Caco-2 (cell line): Measurements from ENCODE around the gene PER3. TPM values are rescaled to one million over a fixed set of nuclear protein-coding genes. Genes with fewer than 3 reads are reported as not detected.

Experiments used
- BruUV-seq: library from RNA; stranded (reverse); fragments of 400-500 nt; replicated peaks from 2 replicates; lab custom pipeline; 2021; lab: Mats Ljungman, UMichigan
- CTCF ChIA-PET: fragments of 300-600 bp; sonication (Branson Sonifier 250); formaldehyde crosslinking; loops from one replicate; lab custom pipeline; 2022; ENCODE audit warnings: antibody characterized with exemption; lab: Charles Lee
- POLR2A ChIA-PET: fragments of 300-600 bp; sonication (Branson Sonifier 250); formaldehyde crosslinking; loops from one replicate; lab custom pipeline; 2022; ENCODE audit warnings: antibody characterized with exemption; lab: Charles Lee
- DNase-seq, 2 experiments: peaks; one replicate each; pipeline versions ENCODE4 v3.0.0 to v3.0.0-alpha.2; 2020 to 2022
- H3K27me3 ChIP-seq: replicated peaks from 2 replicates; pipeline ENCODE4 v1.6.0; 2011; ENCODE audit warnings: low read length; ENCODE audit not compliant: control insufficient read depth, insufficient read depth
- H3K36me3 ChIP-seq: 2 replicates; pipeline ENCODE4 v1.5.1; 2011; ENCODE audit warnings: low read length; ENCODE audit not compliant: control insufficient read depth, insufficient read depth
- H3K4me1 ChIP-seq: fragments of 250-450 bp; sonication (Bioruptor Pico); 2 replicates; pipeline ENCODE4 v1.5.1; 2020; ENCODE audit warnings: mild to moderate bottlenecking
- H3K4me3 ChIP-seq: 2 replicates; pipeline ENCODE4 v1.5.1; 2011; ENCODE audit warnings: low read depth, mild to moderate bottlenecking, control low read depth, low read length
- H3K9me3 ChIP-seq: fragments of 250-450 bp; sonication (Bioruptor Pico); 2 replicates; pipeline ENCODE4 v1.5.1; 2020; ENCODE audit warnings: mild to moderate bottlenecking, moderate library complexity
- H3K27ac Mint-ChIP-seq: one replicate; pipeline ENCODE4 v1.8.0; 2022; ENCODE audit warnings: mixed read lengths; ENCODE audit not compliant: unreplicated experiment
- H3K27me3 Mint-ChIP-seq: one replicate; pipeline ENCODE4 v1.8.0; 2022; ENCODE audit warnings: mixed read lengths; ENCODE audit not compliant: insufficient read depth, unreplicated experiment
- H3K36me3 Mint-ChIP-seq: one replicate; pipeline ENCODE4 v1.8.0; 2022; ENCODE audit warnings: mild to moderate bottlenecking, mixed read lengths; ENCODE audit not compliant: insufficient read depth, unreplicated experiment
- H3K4me1 Mint-ChIP-seq: one replicate; pipeline ENCODE4 v1.8.0; 2022; ENCODE audit warnings: low read depth, mixed read lengths; ENCODE audit not compliant: unreplicated experiment
- H3K4me3 Mint-ChIP-seq: one replicate; pipeline ENCODE4 v1.8.0; 2022; ENCODE audit warnings: mild to moderate bottlenecking, moderate library complexity, mixed read lengths; ENCODE audit not compliant: unreplicated experiment
- H3K9me3 Mint-ChIP-seq: one replicate; pipeline ENCODE4 v1.8.0; 2022; ENCODE audit warnings: mixed read lengths; ENCODE audit not compliant: unreplicated experiment
- CTCF ChIP-seq, 2 experiments: fragments of 200-600 bp in 1 of 2; IDR thresholded peaks; 1 replicate in 1 of 2; 2 replicates in 1 of 2; pipeline versions ENCODE4 v1.5.1 to v1.8.0; 2011 to 2022; ENCODE audit warnings: antibody characterized with exemption in 1 of 2, control low read depth in 1 of 2, inconsistent platforms in 1 of 2, low read depth in 1 of 2, low read length in 1 of 2, mild to moderate bottlenecking in 1 of 2, moderate library complexity in 1 of 2; ENCODE audit not compliant: insufficient read depth in 1 of 2, severe bottlenecking in 1 of 2, unreplicated experiment in 1 of 2
- intact Hi-C: fragments of 100-400 bp; cut with micrococcal nuclease; formaldehyde crosslinking; loops from one replicate; pipeline ENCODE4 v1.10.0; 2022; ENCODE audit not compliant: unreplicated experiment
- total RNA-seq: library from RNA; stranded (reverse); gene quantifications from 2 replicates; pipeline ENCODE4 v1.2.3, GENCODE V29; 2022

Gene PER3
- total RNA-seq, 1 experiment from 2014 or later: 27.4 TPM

GRCh38 chr1:7778133-7778628 is 5.9 kb upstream of the PER3 start:
- ChIA-PET POLR2A (no interaction called here), CTCF (no interaction called here)
- Histone ChIP-seq H3K4me3 (no peak overlapping the region), H3K9me3 (no peaks in the 10 kb centered on the region), H3K36me3 (no peaks in the 10 kb centered on the region; the same call in 1 of the 2 replicates), H3K4me1 (peaks cover 7% of the 10 kb centered on the region), H3K27me3 (no peaks in the 10 kb centered on the region)
- no peak for DNase-seq
- Mint-ChIP-seq H3K9me3 (no peaks in the 10 kb centered on the region), H3K4me1 (peaks cover 13% of the 10 kb centered on the region), H3K27me3 (no peaks in the 10 kb centered on the region), H3K36me3 (peaks cover 43% of the 10 kb centered on the region), H3K4me3 (no peak overlapping the region), H3K27ac (no peak overlapping the region)
- BruUV-seq: no TSS peak
- no peak for TF ChIP-seq CTCF (IDR thresholded peaks at IDR 0.05; ENCODE audit: insufficient read depth in 1 of 2, low read depth in 1 of 2, low read length in 1 of 2, severe bottlenecking in 1 of 2, unreplicated experiment in 1 of 2)
- intact Hi-C loops: no loop called here

- POLR2A ChIA-PET: no interaction called here
- TSS peak; percentile 0 for BruUV-seq
- Histone ChIP-seq H3K4me1 (peaks cover 7% of the 10 kb centered on the region), H3K36me3 (no peaks in the 10 kb centered on the region; the same call in 1 of the 2 replicates), H3K4me3 (no peak overlapping the region), H3K27me3 (no peaks in the 10 kb centered on the region), H3K9me3 (no peaks in the 10 kb centered on the region)
- CTCF ChIA-PET: no interaction called here
- H3K4me1 Mint-ChIP-seq: peaks cover 18% of the 10 kb centered on the region
- no peak for DNase-seq
- no peak overlapping the region for H3K27ac Mint-ChIP-seq
- H3K9me3 Mint-ChIP-seq: no peaks in the 10 kb centered on the region
- peaks cover 42% of the 10 kb centered on the region for H3K36me3 Mint-ChIP-seq
- no peaks in the 10 kb centered on the region for H3K27me3 Mint-ChIP-seq
- TF ChIP-seq CTCF (IDR thresholded peaks at IDR 0.05; ENCODE audit: insufficient read depth in 1 of 2, low read depth in 1 of 2, low read length in 1 of 2, severe bottlenecking in 1 of 2, unreplicated experiment in 1 of 2): no peak
- intact Hi-C loops: no loop called here
- H3K4me3 Mint-ChIP-seq: no peak overlapping the region
Observed at GRCh38 chr1:7780976-7781375, 3.1 kb upstream of the PER3 start.

GRCh38 chr1:7781501-7781900 is 2.6 kb upstream of the PER3 start:
- no peak for DNase-seq
- ChIA-PET POLR2A (no interaction called here), CTCF (interaction anchor here (1.1 kb wide), 1 partner anchor 112 kb away, joined by 3 read pairs; no protein-coding TSS in a partner anchor)
- Mint-ChIP-seq H3K36me3 (peaks cover 47% of the 10 kb centered on the region), H3K4me3 (no peak overlapping the region), H3K27ac (no peak overlapping the region), H3K9me3 (no peaks in the 10 kb centered on the region), H3K4me1 (peaks cover 18% of the 10 kb centered on the region), H3K27me3 (no peaks in the 10 kb centered on the region)
- Histone ChIP-seq H3K4me1 (peaks cover 7% of the 10 kb centered on the region), H3K36me3 (no peaks in the 10 kb centered on the region), H3K27me3 (no peaks in the 10 kb centered on the region), H3K9me3 (no peaks in the 10 kb centered on the region), H3K4me3 (no peak overlapping the region)
- no TSS peak for BruUV-seq
- no peak for TF ChIP-seq CTCF (IDR thresholded peaks at IDR 0.05; ENCODE audit: insufficient read depth in 1 of 2, low read depth in 1 of 2, low read length in 1 of 2, severe bottlenecking in 1 of 2, unreplicated experiment in 1 of 2)
- intact Hi-C loops: no loop called here
